ENCODE results near the gene MINAR1.
A peak's percentile ranks its signal among the peaks of the same experiment; 100 is the strongest.
"Not testable (repeated sequence)": the region's sequence is repeated elsewhere in the genome, so short reads cannot be mapped to it uniquely, and the experiment has no call there.

Gene MINAR1, protein sequence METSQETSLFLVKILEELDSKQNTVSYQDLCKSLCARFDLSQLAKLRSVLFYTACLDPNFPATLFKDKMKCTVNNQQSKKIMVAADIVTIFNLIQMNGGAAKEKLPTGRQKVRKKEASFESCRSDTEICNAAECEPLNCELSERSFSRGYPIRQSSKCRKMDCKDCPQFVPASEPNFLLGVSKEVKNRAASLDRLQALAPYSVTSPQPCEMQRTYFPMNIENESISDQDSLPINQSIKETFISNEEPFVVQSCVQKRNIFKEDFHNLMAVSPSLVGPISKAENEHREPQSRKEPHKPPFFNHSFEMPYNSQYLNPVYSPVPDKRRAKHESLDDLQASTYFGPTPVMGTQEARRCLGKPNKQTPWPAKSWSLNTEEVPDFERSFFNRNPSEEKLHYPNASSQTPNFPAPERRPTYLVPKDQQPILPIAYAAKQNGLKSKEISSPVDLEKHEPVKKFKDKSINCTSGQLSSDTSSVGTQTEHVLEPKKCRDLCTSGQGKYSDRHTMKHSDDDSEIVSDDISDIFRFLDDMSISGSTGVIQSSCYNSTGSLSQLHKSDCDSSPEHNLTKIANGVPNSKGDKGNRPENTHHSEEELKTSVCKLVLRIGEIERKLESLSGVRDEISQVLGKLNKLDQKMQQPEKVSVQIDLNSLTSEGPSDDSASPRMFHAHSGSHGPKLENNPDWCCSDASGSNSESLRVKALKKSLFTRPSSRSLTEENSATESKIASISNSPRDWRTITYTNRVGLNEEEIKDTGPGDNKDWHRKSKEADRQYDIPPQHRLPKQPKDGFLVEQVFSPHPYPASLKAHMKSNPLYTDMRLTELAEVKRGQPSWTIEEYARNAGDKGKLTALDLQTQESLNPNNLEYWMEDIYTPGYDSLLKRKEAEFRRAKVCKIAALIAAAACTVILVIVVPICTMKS

DNA sequence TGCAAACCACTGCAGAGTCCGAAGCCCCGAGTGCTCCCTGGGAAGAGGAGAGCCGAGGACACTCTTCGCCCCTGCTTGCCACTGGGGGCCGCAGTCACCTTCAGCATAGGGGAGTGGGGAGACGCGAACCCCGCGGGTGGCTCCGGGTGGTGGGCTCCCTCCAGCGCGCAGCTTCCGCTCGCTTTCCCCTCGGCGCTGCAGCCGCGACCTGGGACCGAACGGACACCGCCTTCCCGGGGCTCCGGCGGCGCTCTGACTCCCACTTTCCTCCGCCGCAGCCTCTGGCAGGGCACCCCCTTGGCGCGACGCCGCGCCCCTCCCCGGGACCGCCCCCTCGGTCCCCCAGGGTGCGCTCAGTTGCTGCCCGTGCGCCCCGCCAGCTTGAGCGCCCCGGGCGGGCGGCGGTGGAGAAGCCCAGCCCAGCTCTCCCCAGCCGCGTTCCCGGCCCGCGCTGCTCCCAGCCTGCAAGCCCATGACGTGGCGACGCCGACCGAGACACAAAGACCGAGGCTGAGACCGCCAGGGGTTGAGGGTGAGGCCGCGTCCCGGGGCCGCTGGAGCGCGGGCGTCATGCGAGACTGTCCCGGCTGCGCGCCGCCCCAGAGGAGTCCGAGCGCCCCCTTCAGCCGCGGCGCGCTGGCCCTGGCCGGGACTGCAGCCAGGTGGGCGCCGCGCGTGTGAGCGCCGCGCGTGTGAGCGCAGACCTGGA lies at the start of gene MINAR1:
MINAR1 (plus strand) TSS at position 701 of the 709 bp plus-strand sequence. CDS start 23,812 bp downstream, outside the sequence.
- ATAC-seq (peak; percentile 45), DNase-seq (peak; percentile 31)

DNA sequence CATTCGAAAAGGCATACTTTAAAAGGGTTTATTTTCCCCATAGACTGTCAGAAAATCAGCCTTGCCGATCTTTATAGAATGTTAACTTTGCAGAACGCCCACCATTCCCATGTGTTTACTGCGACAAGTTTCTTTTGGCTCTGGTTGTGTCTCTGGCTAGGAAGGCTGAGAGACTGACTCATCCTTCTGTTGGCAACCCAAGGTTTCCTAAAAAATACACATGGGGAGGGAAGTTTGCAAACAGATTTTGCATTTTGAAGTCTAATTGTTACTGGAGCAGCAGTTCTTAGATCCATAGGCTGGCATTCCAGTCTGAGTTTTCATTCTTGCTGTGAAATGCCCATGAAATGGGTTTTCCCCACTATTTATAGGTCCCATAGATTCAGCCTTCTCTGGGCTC lies 37.9 kb upstream of the MINAR1 start:
- DNase-seq (no peak), ATAC-seq (no peak)

DNA sequence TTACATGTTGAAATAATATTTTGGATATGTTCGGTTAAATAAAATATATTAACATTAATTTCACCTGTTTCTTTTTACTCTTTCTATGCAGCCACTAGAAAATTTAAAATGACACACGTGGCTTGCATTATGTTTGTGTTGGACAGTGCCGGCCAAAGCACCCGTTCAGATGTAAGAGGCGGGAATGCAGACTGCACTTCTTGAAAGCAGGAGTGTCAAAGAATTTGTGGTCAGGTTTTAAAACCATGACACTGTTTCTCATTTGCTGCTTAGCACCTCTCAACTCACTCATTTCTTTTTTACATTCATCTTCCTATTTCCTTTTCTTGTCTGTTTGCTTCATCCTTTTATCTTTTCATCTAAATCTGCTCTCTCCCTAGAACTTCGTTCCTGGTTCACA lies 35.3 kb upstream of the MINAR1 start:
- ATAC-seq (no peak), DNase-seq (no peak)

GRCh38 chr15:79397269-79397910 lies 34.7 kb upstream of the MINAR1 start:
- ATAC-seq = no peak
- no peak for DNase-seq

GRCh38 chr15:79399606-79400005 lies 32.5 kb upstream of the MINAR1 start:
- ATAC-seq = no peak
- DNase-seq = no peak

DNA sequence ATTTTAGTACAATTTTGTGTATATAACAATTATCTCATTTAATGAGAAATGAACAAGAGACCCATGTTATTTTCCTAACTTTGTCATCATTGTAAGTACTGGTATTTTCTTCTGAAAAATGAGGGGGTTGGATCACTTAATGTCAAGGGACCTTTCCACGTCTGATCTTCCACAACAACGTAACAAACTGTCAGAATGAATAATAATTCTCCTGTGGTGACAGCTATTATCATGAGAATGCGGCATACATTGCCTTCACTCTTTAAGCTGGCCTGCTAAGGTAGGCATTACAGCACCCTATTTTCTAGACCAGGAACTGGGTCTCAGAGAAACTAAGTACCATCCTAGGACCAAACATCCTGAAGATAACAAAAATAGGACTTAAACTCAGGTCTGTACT lies 31.5 kb upstream of the MINAR1 start:
- DNase-seq (no peak), ATAC-seq (no peak)

- no peak for DNase-seq
- no peak for ATAC-seq
Measured at GRCh38 chr15:79401301-79401700, 30.8 kb upstream of the MINAR1 start.

DNA sequence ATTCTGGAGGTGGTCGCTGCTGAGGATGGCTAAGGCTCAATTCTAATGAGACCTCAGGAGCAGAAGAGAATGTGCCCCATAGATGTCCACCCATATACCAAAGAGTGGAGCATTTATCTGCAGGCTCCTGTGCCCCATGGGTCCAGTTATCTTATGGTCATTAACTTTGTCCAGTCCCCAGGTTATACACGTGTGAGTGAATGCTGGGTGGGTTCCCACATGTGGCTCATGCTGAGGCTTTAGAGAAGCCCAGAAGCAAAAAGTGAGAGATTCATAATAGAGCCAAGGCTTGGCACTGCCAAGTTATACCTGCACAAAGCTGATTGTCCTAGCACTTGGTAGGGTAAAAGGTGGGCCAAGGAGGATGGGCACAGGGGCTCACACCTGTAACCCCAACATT lies 30.0 kb upstream of the MINAR1 start:
- no peak for ATAC-seq
- no peak for DNase-seq

- DNase-seq = no peak
Measured at GRCh38 chr15:79403501-79403900, 28.6 kb upstream of the MINAR1 start.

GRCh38 chr15:79406210-79406609 lies 25.9 kb upstream of the MINAR1 start:
- ATAC-seq = no peak
- DNase-seq = no peak

More at GRCh38 chr15:79403501-79403900, 28.6 kb upstream of the MINAR1 start:
- no peak for ATAC-seq

- no peak for DNase-seq
- ATAC-seq = no peak
Measured at GRCh38 chr15:79408041-79408440, 24.1 kb upstream of the MINAR1 start.

- ATAC-seq (no peak), DNase-seq (no peak)
Measured at GRCh38 chr15:79410237-79410636, 21.9 kb upstream of the MINAR1 start.

DNA sequence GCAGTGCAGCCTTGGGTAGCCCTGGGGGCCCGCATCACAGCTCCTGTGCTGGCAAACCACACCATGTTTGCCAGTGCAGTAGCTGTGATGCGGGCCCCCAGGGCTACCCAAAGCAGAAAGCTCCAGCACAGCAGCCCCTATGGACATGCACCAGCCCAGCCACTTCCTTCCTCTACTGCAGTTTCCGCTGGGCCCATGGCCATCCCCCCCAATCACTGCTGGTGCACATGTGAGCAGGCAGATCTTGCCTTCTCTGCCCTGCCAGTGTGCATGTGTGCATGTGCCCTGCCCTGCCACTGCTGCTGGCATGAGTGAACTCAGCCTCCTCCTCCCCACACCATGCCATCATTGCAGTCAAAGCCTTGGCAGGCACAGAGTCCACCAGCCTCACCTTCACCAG lies 20.1 kb upstream of the MINAR1 start:
- DNase-seq (no peak), ATAC-seq (no peak)

- no peak for DNase-seq
- ATAC-seq = no peak
Measured at GRCh38 chr15:79412429-79412828, 19.7 kb upstream of the MINAR1 start.

DNA sequence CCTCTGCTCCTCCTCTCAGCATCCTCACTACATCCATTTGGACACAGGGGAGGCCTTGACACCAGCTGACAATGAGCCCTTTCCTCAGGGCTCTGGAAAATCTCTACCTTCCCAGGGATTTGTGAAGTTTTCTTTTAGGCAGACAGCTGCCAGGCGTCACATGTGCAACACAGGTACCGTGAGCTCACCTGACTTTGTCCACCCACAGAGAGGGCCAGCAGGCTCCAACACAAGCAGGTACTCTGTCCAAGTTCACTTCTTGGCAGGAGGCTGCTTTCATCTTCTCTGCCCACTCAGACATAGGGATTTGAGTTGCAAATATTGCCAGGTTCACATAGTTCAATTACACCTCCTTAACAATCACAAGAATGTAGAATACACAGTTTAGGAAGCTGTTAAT lies 15.3 kb upstream of the MINAR1 start:
- no peak for DNase-seq
- no peak for ATAC-seq

DNA sequence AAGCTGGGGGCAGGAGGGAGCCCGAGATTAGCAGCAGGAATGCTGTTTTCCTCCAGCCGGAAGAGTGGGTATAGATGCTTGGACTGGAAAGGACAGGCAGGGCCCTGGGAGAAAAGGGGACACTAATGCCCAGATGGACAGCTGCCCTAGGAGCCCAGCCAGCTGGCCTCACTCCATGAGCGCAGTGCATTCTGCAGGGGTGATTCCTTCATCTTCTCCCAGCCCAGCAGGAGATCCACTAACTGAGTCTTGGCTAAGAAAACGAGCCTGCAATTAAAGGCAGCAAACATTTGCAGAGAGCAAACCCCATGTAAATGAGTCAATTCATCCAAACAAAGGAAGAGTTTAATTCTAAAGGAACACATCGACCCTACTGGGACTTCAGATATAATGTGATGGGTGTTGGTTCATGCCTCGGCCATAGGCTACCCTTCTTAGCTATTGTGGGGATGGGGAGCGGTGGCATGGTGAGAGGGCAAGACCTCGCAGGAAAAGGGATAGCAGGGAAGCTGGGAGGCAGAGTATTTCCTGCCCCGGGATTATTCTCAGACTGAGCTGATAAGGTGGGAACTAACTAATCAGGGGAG lies 13.3 kb upstream of the MINAR1 start:
- DNase-seq (no peak), ATAC-seq (no peak)

- ATAC-seq (no peak), DNase-seq (no peak)
Measured at GRCh38 chr15:79425591-79426295, 6.4 kb upstream of the MINAR1 start.

- not testable (repeated sequence) for ATAC-seq, DNase-seq
Measured at GRCh38 chr15:79426899-79427298, 5.2 kb upstream of the MINAR1 start.

DNA sequence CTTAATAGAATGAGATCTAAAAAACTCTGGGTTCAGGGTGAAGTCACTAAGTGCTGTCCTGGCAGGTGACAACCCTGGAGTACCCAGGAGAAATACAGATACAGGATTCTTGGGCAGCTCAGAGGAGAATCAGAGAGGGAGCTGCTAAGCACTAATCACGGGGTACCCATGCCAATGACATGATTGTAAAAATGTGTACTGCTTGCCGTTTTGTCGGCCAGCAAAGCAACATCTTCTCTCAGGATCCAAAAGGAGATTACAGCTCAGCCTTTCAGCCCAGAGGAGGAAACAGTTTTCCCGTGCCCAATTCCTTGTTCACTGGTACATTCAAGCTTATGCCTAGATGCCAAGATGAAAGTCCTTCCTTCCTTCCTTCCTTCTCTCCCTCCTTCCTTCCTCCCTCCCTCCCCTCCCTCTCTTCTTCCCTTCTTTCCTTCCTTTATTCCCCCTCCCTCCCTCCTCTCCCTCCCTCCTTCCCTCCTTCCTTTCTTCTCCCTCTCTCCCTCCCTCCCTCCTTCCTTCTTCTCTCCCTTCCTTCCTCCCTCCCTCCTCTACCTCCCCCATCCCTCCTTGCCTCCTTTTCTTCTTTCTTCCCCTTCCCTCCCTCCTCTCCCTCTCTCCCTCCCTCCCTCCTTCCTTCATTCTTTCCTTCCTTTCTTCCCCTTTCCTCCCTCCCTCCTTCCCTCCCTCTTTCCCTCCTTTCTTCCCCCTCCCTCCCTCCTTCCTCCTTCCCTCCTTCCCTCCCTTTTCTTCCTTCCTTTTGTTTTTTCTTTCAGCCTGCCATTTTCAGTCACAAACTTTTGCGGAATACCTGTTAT lies 4.1 kb upstream of the MINAR1 start:
- ATAC-seq = no peak
- DNase-seq = no peak
